ENCODE data around the gene HARBI1. TPM values are rescaled to one million over a fixed set of nuclear protein-coding genes. Genes with fewer than 3 reads are reported as not detected.
A peak's percentile ranks its signal among the peaks of the same experiment; 100 is the strongest.

HARBI1 gene
- total and polyA plus RNA-seq, 10 donors, result 1.4 to 5.6 (median 3.9) TPM

DNA sequence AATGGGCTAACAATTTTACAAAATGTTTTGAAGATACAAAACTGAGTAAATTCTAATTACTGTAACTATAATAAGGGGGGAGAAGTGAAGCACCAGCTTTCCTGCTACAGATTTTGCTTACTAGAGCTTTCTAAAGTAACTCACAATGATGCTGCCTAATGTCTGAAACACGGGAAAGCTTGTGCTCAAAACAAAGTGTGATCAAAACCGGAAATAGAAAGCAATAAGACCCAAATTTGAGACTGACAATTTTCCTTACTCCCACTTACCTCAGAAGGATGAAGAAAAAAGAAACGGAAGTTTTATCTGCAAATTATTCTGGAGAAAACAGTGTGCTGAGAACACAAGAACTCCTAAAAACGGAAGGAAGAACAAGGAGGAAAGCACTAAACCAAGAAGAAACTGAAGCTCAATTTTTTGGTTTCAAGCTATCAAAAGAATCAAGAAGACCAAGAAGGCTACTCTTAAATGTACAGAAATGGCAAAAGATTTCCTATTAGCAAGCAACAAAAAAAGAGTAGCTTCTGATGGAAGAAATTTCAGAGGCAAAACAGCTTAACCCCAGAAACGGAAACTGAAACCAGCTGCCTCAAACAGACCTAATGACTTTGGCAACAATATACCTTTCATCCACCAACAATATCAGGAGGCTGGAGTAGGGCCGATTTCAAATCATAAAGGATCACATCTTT, 56.6 kb downstream of the HARBI1 start:
- H3K4me1 ChIP-seq, result peaks cover 8 to 78% (median 31%) of the 10 kb centered on the region in 6 donors
- no peaks in the 10 kb centered on the region for H3K36me3 ChIP-seq
- no peaks in the 10 kb centered on the region for H3K9me3 ChIP-seq
- H3K4me3 ChIP-seq, result peak overlapping the region in 7 of 8 donors; percentile 11 to 45 (median 29)
- WGBS, 5 donors, result 0 to 3% (median 1%) methylated on average over 6 of the region's 6 CpGs
- intact Hi-C loops (cut with DNase I; ENCODE audit: low total_unique reads), result no loop called here
- peak overlapping the region; percentile 69 to 87 (median 80) for H3K27ac ChIP-seq
- TF ChIP-seq POLR2AphosphoS5 (IDR thresholded peaks at IDR 0.05), result no peak
- TF ChIP-seq, protein P1, sequence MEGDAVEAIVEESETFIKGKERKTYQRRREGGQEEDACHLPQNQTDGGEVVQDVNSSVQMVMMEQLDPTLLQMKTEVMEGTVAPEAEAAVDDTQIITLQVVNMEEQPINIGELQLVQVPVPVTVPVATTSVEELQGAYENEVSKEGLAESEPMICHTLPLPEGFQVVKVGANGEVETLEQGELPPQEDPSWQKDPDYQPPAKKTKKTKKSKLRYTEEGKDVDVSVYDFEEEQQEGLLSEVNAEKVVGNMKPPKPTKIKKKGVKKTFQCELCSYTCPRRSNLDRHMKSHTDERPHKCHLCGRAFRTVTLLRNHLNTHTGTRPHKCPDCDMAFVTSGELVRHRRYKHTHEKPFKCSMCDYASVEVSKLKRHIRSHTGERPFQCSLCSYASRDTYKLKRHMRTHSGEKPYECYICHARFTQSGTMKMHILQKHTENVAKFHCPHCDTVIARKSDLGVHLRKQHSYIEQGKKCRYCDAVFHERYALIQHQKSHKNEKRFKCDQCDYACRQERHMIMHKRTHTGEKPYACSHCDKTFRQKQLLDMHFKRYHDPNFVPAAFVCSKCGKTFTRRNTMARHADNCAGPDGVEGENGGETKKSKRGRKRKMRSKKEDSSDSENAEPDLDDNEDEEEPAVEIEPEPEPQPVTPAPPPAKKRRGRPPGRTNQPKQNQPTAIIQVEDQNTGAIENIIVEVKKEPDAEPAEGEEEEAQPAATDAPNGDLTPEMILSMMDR (IDR thresholded peaks at IDR 0.05 in 8 of 11, conservative IDR thresholded peaks at IDR 0.05 in 3 of 11), result no peak
- TF ChIP-seq POLR2A (IDR thresholded peaks at IDR 0.05), result no peak
- no peaks in the 10 kb centered on the region for H3K27me3 ChIP-seq (replicated peaks in 1 of 7)
- no peak for DNase-seq

DNA sequence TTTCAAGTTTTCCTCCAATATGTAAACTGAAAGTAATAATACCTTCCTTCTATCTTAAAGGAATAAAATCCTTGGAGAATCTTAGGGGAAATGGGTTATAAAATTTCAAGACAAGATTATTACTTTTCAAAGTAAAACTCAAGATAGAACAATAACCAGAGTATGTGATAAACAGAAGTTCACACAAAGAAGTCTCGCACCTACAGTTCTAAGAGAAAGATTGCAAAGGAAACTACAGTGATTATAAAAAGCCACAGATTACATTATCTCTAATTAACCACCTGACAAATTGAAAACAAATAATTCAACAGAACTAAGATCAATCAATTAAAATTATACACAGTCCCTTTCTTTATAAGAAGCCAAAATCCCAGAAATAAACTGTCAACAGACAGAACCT, 57.2 kb downstream of the HARBI1 start:
- WGBS, 5 donors, result 21 to 48% (median 40%) methylated on average over 1 of the region's 1 CpG
- Histone ChIP-seq H3K4me3 (peak overlapping the region in 4 of 8 donors; percentile 11 to 45 (median 34)), H3K9me3 (no peaks in the 10 kb centered on the region), H3K27me3 (replicated peaks in 1 of 7) (no peaks in the 10 kb centered on the region), H3K4me1 (peaks cover 10 to 83% (median 37%) of the 10 kb centered on the region in 6 donors), H3K36me3 (no peaks in the 10 kb centered on the region), H3K27ac (peak overlapping the region; percentile 69 to 87 (median 80))
- DNase-seq, result no peak
- no peak for TF ChIP-seq POLR2AphosphoS5 (IDR thresholded peaks at IDR 0.05)
- TF ChIP-seq, protein P1 (IDR thresholded peaks at IDR 0.05 in 8 of 11, conservative IDR thresholded peaks at IDR 0.05 in 3 of 11), result no peak
- no peak for TF ChIP-seq POLR2A (IDR thresholded peaks at IDR 0.05)
- intact Hi-C loops (cut with DNase I; ENCODE audit: low total_unique reads), result no loop called here

DNA sequence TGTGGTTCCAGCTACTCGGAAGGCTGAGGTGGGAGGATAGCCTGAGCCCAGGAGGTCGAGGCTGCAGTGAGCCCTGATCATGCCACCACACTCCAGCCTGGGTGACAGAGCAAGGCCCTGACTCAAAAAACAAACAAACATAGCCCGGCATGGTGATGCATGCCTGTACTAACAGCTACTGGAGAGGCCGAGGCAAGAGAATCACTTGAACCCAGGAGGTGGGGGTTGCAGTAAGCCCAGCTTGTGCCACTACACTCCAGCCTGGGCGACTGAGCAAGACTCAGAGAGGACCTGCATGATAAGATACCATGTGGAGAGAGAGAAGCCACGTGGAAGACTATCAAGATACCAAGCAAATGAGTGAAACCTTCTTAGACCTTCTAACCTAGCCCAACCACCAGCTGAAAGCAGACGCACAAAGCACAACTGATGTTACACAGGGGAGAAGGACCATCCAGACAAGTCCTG, 59.3 kb downstream of the HARBI1 start:
- Histone ChIP-seq H3K4me1 (peaks cover 22 to 93% (median 55%) of the 10 kb centered on the region in 6 donors), H3K36me3 (no peaks in the 10 kb centered on the region), H3K9me3 (no peaks in the 10 kb centered on the region), H3K27ac (no peak overlapping the region), H3K27me3 (replicated peaks in 1 of 7) (no peaks in the 10 kb centered on the region), H3K4me3 (no peak overlapping the region)
- intact Hi-C loops (cut with DNase I; ENCODE audit: low total_unique reads), result no loop called here
- no peak for DNase-seq
- TF ChIP-seq, protein P1 (IDR thresholded peaks at IDR 0.05 in 8 of 11, conservative IDR thresholded peaks at IDR 0.05 in 3 of 11), result no peak
- TF ChIP-seq POLR2A (IDR thresholded peaks at IDR 0.05), result no peak
- no peak for TF ChIP-seq POLR2AphosphoS5 (IDR thresholded peaks at IDR 0.05)
- 81 to 89% (median 86%) methylated on average over 7 of the region's 7 CpGs for WGBS, 5 donors

DNA sequence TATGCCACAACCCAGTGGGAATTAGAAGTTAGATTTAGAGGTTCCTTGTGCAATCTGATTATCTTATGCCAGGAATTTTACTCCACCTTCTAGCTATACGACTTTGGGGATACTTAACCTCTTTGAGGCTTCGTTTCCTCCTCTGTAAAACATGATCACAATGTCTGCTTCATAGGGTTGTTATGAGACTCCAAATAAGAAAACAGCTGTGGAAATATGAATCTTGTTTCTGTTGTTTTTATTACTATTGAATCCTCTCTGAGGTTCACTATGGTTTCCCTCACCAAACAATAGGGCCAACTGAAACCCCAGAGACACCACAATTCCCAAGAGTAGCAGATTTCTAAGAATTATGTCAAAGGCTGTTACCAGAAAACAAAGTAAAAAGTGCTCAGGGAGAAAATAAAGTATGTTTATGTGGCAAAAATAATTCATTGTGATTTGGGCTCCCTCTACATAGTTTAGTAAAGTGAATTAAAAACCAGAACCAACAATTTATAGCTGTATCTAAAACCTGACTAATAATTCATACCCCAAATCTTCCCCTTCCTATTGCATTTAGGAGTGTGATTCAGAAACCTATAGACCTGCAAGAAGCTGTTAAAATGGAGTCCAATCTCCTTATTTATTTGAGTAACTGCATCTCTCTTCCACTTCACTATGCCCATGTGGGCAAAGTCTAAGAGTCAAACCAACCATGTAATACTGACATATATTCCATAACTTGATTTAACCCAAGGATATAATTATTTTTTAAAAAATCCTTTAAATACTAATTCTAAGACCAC, 61.6 kb downstream of the HARBI1 start:
- H3K27ac ChIP-seq, result peak overlapping the region in 3 of 8 donors; percentile 25 to 60 (median 33)
- intact Hi-C loops (cut with DNase I; ENCODE audit: low total_unique reads), result no loop called here
- no peaks in the 10 kb centered on the region for H3K9me3 ChIP-seq
- peaks cover 14 to 73% (median 40%) of the 10 kb centered on the region in 6 donors for H3K4me1 ChIP-seq
- H3K36me3 ChIP-seq, result no peaks in the 10 kb centered on the region
- WGBS, 5 donors, result 40 to 73% (median 55%) methylated on average over 2 of the region's 2 CpGs
- DNase-seq, result no peak
- no peaks in the 10 kb centered on the region for H3K27me3 ChIP-seq (replicated peaks in 1 of 7)
- no peak overlapping the region for H3K4me3 ChIP-seq
- TF ChIP-seq POLR2AphosphoS5 (IDR thresholded peaks at IDR 0.05) (no peak), POLR2A (IDR thresholded peaks at IDR 0.05) (no peak)

Data from spleen (tissue), 11 donors.